Measurements from ENCODE around the gene SMC5.

The SMC5 gene

GRCh38 chr9:70367305-70367930 is 108.6 kb downstream of the SMC5 start:
- DNase-seq (ENCODE audit: extremely low read depth, low read depth), result no peak
- TF ChIP-seq, protein P1, sequence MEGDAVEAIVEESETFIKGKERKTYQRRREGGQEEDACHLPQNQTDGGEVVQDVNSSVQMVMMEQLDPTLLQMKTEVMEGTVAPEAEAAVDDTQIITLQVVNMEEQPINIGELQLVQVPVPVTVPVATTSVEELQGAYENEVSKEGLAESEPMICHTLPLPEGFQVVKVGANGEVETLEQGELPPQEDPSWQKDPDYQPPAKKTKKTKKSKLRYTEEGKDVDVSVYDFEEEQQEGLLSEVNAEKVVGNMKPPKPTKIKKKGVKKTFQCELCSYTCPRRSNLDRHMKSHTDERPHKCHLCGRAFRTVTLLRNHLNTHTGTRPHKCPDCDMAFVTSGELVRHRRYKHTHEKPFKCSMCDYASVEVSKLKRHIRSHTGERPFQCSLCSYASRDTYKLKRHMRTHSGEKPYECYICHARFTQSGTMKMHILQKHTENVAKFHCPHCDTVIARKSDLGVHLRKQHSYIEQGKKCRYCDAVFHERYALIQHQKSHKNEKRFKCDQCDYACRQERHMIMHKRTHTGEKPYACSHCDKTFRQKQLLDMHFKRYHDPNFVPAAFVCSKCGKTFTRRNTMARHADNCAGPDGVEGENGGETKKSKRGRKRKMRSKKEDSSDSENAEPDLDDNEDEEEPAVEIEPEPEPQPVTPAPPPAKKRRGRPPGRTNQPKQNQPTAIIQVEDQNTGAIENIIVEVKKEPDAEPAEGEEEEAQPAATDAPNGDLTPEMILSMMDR (IDR thresholded peaks at IDR 0.05; ENCODE audit: low read depth, low read length, missing control alignments), result no peak
- no peak overlapping the region for H3K4me3 ChIP-seq (replicated peaks; ENCODE audit: low read depth, low read length)

DNA sequence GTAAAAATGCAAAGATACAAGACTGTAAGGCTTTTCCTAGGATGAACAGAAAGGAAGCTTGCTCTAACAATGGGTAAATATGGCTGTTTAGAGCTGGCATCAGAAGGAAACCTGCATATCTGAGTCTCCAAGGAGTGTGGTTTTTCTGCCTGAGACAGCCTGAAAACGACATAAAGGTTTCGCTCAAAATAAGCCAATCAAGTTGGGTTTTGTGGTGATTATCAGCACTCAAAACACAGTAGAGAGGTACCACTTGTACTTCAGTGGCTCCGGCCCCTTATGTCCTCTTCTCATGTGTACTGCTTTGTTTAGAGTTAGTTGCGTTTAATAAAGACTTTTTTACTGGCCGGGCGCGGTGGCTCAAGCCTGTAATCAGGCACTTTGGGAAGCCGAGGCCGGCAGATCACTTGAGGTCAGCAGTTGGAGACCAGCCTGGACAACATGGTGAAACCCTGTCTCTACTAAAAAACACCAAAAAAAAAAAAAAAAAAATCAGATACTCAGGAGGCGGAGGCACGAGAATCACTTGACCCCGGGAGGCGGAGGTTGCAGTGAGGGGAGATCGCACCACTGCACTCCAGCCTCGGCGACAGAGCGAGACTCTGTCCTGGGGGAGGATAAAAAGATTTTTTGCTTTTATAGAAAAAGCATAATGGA is 116.3 kb downstream of the SMC5 start:
- DNase-seq (ENCODE audit: extremely low read depth, low read depth), result no peak
- H3K4me3 ChIP-seq (replicated peaks; ENCODE audit: low read depth, low read length), result no peak overlapping the region
- TF ChIP-seq, protein P1 (IDR thresholded peaks at IDR 0.05; ENCODE audit: low read depth, low read length, missing control alignments), result no peak

GRCh38 chr9:70382046-70382708 is 123.4 kb downstream of the SMC5 start:
- no peak for DNase-seq (ENCODE audit: extremely low read depth, low read depth)
- TF ChIP-seq, protein P1 (IDR thresholded peaks at IDR 0.05; ENCODE audit: low read depth, low read length, missing control alignments), result no peak
- H3K4me3 ChIP-seq (replicated peaks; ENCODE audit: low read depth, low read length), result no peak overlapping the region

GRCh38 chr9:70382709-70383605 is 124.2 kb downstream of the SMC5 start:
- DNase-seq (ENCODE audit: extremely low read depth, low read depth), result no peak
- H3K4me3 ChIP-seq (replicated peaks; ENCODE audit: low read depth, low read length), result no peak overlapping the region
- TF ChIP-seq, protein P1 (IDR thresholded peaks at IDR 0.05; ENCODE audit: low read depth, low read length, missing control alignments), result no peak

GRCh38 chr9:70385426-70385825 is 126.6 kb downstream of the SMC5 start:
- no peak overlapping the region for H3K4me3 ChIP-seq (replicated peaks; ENCODE audit: low read depth, low read length)
- no peak for DNase-seq (ENCODE audit: extremely low read depth, low read depth)
- TF ChIP-seq, protein P1 (IDR thresholded peaks at IDR 0.05; ENCODE audit: low read depth, low read length, missing control alignments), result no peak

DNA sequence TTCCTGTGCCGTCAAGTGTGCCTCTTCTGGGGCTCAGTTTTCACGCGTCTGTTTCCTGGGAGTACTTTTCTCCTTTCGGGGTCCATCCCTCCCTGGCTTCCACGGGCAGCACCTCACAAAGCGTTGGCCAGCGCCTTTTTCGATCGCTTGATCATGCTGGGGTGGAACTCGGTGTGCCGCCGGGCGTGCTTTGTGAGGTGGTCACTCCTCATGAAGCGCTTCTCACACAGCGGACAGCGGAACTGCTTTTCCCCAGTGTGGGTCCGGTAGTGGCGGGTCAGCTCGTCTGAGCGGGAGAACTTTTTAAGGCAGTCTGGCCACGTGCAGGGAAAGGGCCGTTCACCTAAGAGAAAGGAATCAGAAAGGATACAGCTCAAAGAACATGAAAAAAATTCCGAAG is 128.9 kb downstream of the SMC5 start:
- TF ChIP-seq, protein P1 (IDR thresholded peaks at IDR 0.05; ENCODE audit: low read depth, low read length, missing control alignments), result no peak
- no peak overlapping the region for H3K4me3 ChIP-seq (replicated peaks; ENCODE audit: low read depth, low read length)
- no peak for DNase-seq (ENCODE audit: extremely low read depth, low read depth)

All from HFF-Myc (cell line).